MM.1S (cell line): ENCODE measurements around the gene GNAQ.

Experiments used
- DNase-seq: peaks from one replicate; pipeline ENCODE4 v3.0.0-alpha.2; 2015
- H2AFZ ChIP-seq: fragments of 300-600 bp; sonication (generic); 2 replicates; pipeline ENCODE4 v1.6.0; 2016; ENCODE audit warnings: antibody characterized with exemption, low read length
- H3F3A ChIP-seq: fragments of 300-600 bp; sonication (generic); 2 replicates; pipeline ENCODE4 v1.6.1; 2016; ENCODE audit warnings: mild to moderate bottlenecking, antibody characterized with exemption, low read length, moderate library complexity, mixed read lengths; ENCODE audit not compliant: insufficient read depth
- H3K27ac ChIP-seq: fragments of 300-600 bp; sonication (generic); 2 replicates; pipeline ENCODE4 v1.5.1; 2016; ENCODE audit warnings: mild to moderate bottlenecking, low read length
- H3K27me3 ChIP-seq: fragments of 300-600 bp; sonication (generic); replicated peaks from 2 replicates; pipeline ENCODE4 v1.6.0; 2016; ENCODE audit warnings: low read length; ENCODE audit not compliant: insufficient read depth
- H3K36me3 ChIP-seq: fragments of 300-600 bp; sonication (generic); replicated peaks from 2 replicates; pipeline ENCODE4 v1.6.1; 2016; ENCODE audit warnings: mild to moderate bottlenecking, low read length, mixed read lengths; ENCODE audit not compliant: insufficient read depth
- H3K4me1 ChIP-seq: fragments of 300-600 bp; sonication (generic); 2 replicates; pipeline ENCODE4 v1.6.1; 2016; ENCODE audit warnings: low read length, mixed read lengths
- H3K4me2 ChIP-seq: fragments of 300-600 bp; sonication (generic); 2 replicates; pipeline ENCODE4 v1.6.0; 2016; ENCODE audit warnings: low read depth, low read length
- H3K4me3 ChIP-seq: fragments of 300-600 bp; sonication (generic); 2 replicates; pipeline ENCODE4 v1.5.1; 2016; ENCODE audit warnings: low read length, mixed read lengths
- H3K79me2 ChIP-seq: fragments of 300-600 bp; sonication (generic); 2 replicates; pipeline ENCODE4 v1.6.1; 2016; ENCODE audit warnings: mixed run types, low read length, mixed read lengths
- H3K9ac ChIP-seq: fragments of 300-600 bp; sonication (generic); 2 replicates; pipeline ENCODE4 v1.6.1; 2016; ENCODE audit warnings: low read length, mixed read lengths
- H3K9me2 ChIP-seq: fragments of 300-600 bp; sonication (generic); replicated peaks from 2 replicates; pipeline ENCODE4 v1.6.1; 2016; ENCODE audit warnings: mild to moderate bottlenecking, low read length, mixed read lengths; ENCODE audit not compliant: insufficient read depth
- H3K9me3 ChIP-seq: fragments of 300-600 bp; sonication (generic); replicated peaks from 2 replicates; pipeline ENCODE4 v1.6.1; 2016; ENCODE audit warnings: mild to moderate bottlenecking, low read length, mixed read lengths; ENCODE audit not compliant: insufficient read depth
- H4K20me1 ChIP-seq: fragments of 300-600 bp; sonication (generic); 2 replicates; pipeline ENCODE4 v1.6.1; 2016; ENCODE audit warnings: mild to moderate bottlenecking, low read length, moderate library complexity, mixed read lengths; ENCODE audit not compliant: insufficient read depth
- EZH2 ChIP-seq: fragments of 300-600 bp; sonication (generic); optimal IDR thresholded peaks from 2 replicates; pipeline ENCODE3; 2017; ENCODE audit warnings: low read depth, mild to moderate bottlenecking, antibody characterized with exemption, low read length, mixed read lengths
- EZH2phosphoT487 ChIP-seq: fragments of 300-600 bp; sonication (generic); IDR thresholded peaks from 2 replicates; pipeline ENCODE4 v1.6.1; 2018; ENCODE audit warnings: antibody characterized with exemption, low read length
- TF ChIP-seq, protein P1 (sequence below): fragments of 300-600 bp; sonication (generic); IDR thresholded peaks from 2 replicates; pipeline ENCODE4 v1.5.1; 2016; ENCODE audit warnings: antibody characterized with exemption, low read length, mixed read lengths

GNAQ gene

GRCh38 chr9:77802515-77803293, 228.9 kb downstream of the GNAQ start:
- no peaks in the 10 kb centered on the region for H3K27me3 ChIP-seq
- no peak overlapping the region for H2AFZ ChIP-seq
- no peaks in the 10 kb centered on the region for H3K9me2 ChIP-seq
- H3K9me3 ChIP-seq = no peaks in the 10 kb centered on the region
- no peak for TF ChIP-seq EZH2phosphoT487
- TF ChIP-seq, protein P1, sequence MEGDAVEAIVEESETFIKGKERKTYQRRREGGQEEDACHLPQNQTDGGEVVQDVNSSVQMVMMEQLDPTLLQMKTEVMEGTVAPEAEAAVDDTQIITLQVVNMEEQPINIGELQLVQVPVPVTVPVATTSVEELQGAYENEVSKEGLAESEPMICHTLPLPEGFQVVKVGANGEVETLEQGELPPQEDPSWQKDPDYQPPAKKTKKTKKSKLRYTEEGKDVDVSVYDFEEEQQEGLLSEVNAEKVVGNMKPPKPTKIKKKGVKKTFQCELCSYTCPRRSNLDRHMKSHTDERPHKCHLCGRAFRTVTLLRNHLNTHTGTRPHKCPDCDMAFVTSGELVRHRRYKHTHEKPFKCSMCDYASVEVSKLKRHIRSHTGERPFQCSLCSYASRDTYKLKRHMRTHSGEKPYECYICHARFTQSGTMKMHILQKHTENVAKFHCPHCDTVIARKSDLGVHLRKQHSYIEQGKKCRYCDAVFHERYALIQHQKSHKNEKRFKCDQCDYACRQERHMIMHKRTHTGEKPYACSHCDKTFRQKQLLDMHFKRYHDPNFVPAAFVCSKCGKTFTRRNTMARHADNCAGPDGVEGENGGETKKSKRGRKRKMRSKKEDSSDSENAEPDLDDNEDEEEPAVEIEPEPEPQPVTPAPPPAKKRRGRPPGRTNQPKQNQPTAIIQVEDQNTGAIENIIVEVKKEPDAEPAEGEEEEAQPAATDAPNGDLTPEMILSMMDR = no peak
- TF ChIP-seq EZH2 = no peak
- no peaks in the 10 kb centered on the region for H3K79me2 ChIP-seq
- no peak overlapping the region for H3K27ac ChIP-seq
- H3K4me3 ChIP-seq = no peak overlapping the region
- H3K9ac ChIP-seq = no peak overlapping the region
- no peak for DNase-seq
- peaks cover 9% of the 10 kb centered on the region for H3K4me1 ChIP-seq
- H3K36me3 ChIP-seq = no peaks in the 10 kb centered on the region
- H3K4me2 ChIP-seq = no peak overlapping the region
- H4K20me1 ChIP-seq = no peaks in the 10 kb centered on the region
- no peaks in the 10 kb centered on the region for H3F3A ChIP-seq

DNA sequence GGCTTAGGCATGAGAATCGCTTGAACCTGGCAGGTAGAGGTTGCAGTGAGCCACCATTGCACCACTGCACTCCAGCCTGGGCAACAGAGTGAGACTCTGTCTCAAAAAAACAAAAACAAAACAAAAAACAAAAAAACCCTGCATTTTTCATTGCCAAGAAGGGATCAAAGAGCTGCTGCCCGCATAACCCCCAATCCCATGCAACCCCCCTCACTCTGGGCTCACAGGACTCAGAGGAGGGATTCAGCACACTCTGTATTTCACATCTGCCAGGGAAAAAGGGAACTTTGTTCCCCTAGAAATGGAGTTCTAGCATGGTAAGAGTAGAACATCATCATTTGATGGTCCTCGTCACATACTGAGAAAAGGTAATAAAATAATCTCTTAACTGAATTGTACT, 229.5 kb downstream of the GNAQ start:
- Histone ChIP-seq H3K4me2 (no peak overlapping the region), H4K20me1 (no peaks in the 10 kb centered on the region), H3K79me2 (no peaks in the 10 kb centered on the region), H3F3A (no peaks in the 10 kb centered on the region), H3K9me2 (no peaks in the 10 kb centered on the region), H3K4me1 (peaks cover 9% of the 10 kb centered on the region), H3K9me3 (no peaks in the 10 kb centered on the region), H3K27me3 (no peaks in the 10 kb centered on the region), H3K27ac (no peak overlapping the region), H2AFZ (no peak overlapping the region), H3K9ac (no peak overlapping the region), H3K4me3 (no peak overlapping the region), H3K36me3 (no peaks in the 10 kb centered on the region)
- no peak for DNase-seq
- TF ChIP-seq, protein P1 = no peak
- TF ChIP-seq EZH2phosphoT487 (no peak), EZH2 (no peak)

GRCh38 chr9:77800924-77801551, 230.6 kb downstream of the GNAQ start:
- Histone ChIP-seq H3K9me3 (no peaks in the 10 kb centered on the region), H3K27ac (no peak overlapping the region), H3K9ac (no peak overlapping the region), H3K4me3 (no peak overlapping the region), H3K27me3 (no peaks in the 10 kb centered on the region), H3F3A (no peaks in the 10 kb centered on the region), H2AFZ (no peak overlapping the region), H3K79me2 (no peaks in the 10 kb centered on the region), H3K9me2 (no peaks in the 10 kb centered on the region), H3K4me2 (no peak overlapping the region), H3K36me3 (no peaks in the 10 kb centered on the region), H4K20me1 (no peaks in the 10 kb centered on the region), H3K4me1 (peaks cover 4% of the 10 kb centered on the region)
- TF ChIP-seq, protein P1 = no peak
- TF ChIP-seq EZH2phosphoT487 (no peak), EZH2 (no peak)
- DNase-seq = no peak
